LoVo (cell line): ENCODE results near the gene EPHA4.
A peak's percentile ranks its signal among the peaks of the same experiment; 100 is the strongest.
"Not testable (repeated sequence)": the region's sequence is repeated elsewhere in the genome, so short reads cannot be mapped to it uniquely, and the experiment has no call there.

Experiments used
- DNase-seq: peaks from one replicate; pipeline ENCODE4 v3.0.0-alpha.2; 2016; ENCODE audit warnings: low spot score

The EPHA4 gene

DNA sequence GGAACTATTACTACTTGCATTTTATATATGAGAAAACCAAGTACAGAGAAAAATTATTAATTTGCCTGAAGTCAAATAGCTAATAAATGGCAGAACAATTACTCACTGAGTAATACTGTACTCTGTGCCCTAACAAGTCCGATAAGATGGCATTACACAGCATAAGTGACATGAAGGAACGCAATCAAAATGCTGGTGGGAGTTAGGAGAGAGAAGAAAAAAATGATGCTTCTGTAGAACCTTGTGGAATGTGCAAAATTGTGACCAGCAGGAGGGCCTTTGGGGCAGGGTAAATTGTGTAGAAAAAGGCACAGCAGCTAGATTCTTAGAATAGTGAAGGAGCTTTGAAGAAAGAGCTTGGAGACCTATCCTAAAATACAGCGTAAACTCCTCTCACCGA lies 32.9 kb downstream of the EPHA4 start:
- DNase-seq: no peak

DNA sequence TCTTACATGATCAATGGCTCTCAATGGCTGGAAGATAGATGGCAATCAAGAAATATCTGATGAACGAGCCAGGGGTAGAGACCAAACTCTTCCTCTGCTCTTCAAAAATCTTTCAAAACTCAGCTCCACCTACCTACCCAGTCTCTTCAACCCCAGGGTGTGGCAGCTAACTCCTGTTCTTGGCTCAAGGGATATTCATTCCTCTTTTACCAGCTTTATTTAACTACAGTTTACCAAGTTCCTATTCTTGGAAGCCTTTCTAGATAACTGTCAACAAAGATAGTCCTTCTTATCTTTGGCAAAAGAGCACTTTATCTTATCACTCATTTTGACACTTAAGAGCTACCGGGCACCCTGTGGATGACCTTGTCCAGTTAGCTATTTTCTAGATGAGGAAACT lies 36.3 kb downstream of the EPHA4 start:
- DNase-seq: no peak

DNA sequence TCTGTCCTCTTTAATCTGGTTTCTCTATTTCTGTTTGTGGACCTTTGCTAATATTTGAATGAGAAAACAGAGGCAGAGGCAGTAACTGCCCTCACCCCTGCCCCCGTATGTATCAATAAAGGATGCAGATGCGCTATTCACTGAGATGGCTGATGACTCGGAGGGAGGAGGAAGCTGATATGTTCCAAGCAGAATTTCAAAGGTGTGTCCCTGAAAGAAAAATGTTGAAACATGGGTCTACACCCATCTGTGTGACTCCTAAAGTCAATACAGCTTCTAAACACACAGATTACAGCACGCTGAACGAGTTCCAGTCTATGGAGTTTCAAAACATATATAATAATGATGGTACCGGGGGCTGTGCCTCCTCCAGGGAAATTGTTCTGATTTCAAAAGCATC lies 38.8 kb downstream of the EPHA4 start:
- DNase-seq: peak; percentile 45

DNA sequence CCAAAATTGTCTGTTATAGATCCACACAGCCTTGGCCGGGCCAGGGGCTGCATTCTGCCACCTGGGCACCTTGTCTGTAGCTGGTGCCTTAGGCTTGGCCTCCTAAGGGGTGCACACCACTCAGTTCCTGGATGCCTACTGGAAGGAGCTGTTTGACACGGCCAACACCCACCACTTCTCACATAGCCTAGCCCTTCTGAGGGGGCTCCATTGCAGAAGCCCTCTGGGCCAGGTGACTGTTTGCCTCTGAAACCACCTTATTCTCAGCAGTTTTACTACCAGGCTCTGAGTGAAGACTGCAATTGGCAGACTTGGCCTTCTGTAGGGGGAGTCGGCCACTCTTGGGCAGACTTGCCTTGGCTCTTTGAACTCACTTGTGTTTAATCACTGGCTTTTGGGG lies 39.5 kb downstream of the EPHA4 start:
- DNase-seq: no peak

DNA sequence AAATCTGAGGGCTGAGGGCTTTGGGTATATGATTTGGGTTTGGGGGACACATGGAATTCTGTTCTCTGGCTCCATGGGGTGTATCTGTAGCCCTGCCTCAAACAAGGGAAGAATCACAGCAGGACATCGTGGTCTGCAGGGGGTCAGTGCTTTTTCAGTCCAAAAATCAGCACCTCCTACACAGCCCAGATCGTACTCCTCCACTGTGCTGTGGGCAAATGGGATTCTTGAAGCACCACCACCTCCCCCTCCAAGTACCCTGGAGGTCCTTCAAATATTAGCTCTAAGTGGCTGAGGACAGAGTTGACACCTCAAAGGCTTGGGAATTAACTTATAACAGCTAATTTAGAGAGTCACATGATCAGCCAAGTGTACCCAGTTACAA lies 41.5 kb downstream of the EPHA4 start:
- DNase-seq: no peak

- peak; percentile 53 for DNase-seq
Observed at GRCh38 chr2:221529943-221530652, 42.0 kb downstream of the EPHA4 start.

GRCh38 chr2:221529177-221529942 lies 42.7 kb downstream of the EPHA4 start:
- no peak for DNase-seq

GRCh38 chr2:221527776-221528309 lies 44.3 kb downstream of the EPHA4 start:
- peak; percentile 26 for DNase-seq

- no peak for DNase-seq
Observed at GRCh38 chr2:221524158-221524557, 47.9 kb downstream of the EPHA4 start.

DNA sequence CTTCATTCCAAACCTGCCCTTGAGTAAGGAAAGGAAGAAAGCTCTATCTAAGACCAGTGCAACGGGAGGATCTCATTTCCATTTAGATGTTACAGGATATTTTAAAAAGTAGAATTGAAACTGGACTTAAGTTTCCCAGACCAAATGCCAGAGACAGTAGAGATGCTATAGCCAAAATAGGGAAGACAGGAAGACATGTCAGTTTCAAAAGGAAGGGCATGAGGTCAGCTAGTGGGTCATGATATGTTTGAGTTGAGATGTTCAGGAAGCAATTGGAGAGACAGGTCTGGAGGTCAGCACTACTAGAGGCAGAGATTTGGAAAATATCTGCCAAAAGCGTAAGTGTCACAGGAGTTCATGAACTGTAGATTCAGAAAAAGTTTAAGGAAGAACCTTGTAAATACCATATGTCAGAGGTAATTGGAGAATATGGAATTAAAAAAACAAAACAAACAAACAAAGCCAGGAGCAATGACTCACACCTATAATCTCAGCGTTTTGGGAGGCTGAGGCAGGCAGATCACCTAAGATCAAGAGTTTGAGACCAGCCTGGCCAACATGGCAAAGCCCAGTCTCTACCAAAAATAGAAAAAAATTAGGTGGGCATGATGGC lies 50.8 kb downstream of the EPHA4 start:
- DNase-seq: no peak

- DNase-seq: peak; percentile 44
Observed at GRCh38 chr2:221518935-221519625, 53.0 kb downstream of the EPHA4 start.

DNA sequence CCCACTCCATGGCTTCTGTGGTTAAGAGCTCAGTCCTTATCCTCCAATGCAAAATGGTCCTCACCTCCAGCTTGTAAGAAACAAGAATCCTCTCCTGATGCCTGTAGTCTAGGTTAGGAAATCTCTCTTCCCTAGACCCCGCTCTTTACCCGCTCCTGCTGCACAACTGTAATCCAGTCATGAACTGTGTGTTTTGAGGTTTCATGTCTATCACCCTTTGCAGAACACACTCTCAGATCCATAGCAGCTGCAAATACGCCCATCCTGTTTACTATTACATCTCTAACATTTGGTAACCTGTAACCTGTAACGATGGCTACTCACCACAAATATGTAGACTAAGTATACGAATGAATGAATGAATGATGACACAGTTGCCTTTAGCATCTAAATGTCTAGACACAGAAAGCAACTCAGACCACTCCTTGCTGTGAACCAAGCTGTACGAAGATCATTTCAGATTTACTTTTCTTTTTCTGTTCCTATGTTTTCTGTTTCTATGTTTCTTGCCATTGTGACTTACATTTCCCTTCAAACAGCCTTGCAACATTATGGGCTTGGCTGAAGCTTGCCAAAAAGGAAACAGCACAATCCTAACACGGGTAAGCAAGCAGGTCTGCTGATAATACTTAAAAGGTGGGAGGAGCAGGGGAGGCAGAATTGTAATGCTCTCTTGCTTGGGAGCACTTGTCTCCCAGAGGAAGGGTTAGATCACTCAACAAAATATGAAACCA lies 53.7 kb downstream of the EPHA4 start:
- DNase-seq: no peak

- DNase-seq: peak; percentile 72
Observed at GRCh38 chr2:221517696-221518151, 54.4 kb downstream of the EPHA4 start.

DNA sequence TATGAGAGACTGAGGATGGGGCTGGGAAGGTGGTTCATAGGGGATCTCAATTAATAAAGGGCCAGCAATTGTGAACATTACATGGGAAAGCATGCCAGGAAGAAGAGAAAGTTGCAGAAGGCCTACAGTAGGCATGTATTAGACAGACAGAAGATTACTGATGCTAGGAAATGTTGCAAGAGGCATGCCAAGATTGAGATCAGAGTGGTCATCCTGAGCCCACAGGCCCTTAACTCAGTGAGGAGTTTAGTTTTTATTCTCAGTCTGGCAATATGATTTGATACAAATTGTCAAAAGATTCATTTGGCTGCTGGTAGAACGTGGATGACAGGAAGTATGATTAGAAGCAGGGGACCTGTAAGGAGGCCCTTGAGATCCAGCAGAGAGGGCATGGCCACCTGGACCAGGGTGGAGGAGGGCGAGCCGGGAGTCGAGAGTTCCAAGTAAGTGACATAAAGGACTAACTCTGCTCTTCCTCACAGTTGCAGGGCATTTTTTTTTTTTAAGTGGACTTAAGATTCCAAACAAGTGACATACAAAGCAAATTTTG lies 54.9 kb downstream of the EPHA4 start:
- DNase-seq: no peak

- no peak for DNase-seq
Observed at GRCh38 chr2:221515864-221516263, 56.2 kb downstream of the EPHA4 start.

DNA sequence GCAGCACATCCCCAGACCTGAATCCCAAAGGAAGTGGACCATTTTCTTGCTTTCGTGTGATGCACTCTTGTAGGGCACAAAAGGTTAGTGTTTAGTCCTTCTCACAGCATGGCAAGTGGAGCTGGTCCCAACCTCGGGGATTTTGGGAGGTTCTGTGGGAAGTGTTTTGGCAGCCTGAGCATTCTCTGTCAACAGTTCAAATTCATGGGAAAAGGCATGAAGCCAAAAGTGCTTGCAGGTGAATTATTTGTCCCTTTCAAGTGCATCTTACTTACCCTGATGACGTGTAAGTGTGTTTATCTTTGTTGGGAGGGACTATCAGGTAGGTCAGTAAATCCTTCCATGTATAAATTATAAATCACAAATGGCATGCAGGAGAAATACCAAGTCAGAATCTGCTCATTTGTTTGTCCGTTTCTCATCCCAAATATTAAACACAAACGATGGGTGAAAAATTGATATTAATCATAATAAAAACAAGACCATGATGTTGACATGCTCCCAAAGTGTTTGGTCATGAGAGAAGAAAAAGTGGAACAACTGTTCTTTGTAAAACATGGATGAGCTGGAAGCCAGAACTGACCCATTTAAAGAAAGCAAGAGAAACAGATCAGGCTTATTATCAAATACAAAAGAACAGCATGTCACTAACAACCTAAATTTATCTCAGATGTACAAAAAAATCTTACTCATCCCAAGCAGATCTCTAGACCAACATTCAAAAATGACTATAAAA lies 57.6 kb downstream of the EPHA4 start:
- no peak for DNase-seq

DNA sequence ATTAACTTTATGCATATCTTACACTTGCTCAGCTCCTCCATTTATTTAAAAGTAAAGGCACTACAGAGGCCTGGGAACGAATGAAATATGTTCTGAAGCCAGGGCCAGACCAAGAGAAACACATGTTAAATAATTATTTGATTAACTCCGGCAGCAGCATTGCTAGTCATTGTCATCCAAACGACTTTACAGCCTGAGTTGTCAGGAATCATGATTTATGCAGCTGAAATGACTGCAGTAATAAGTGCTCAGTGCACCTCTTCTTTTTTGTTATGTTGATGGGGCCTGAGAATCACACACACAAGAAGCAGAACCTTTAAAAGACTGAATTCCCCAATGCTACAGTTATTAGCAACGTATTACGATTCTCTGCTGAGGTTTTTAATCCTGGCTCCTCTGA lies 58.9 kb downstream of the EPHA4 start:
- DNase-seq: no peak

DNA sequence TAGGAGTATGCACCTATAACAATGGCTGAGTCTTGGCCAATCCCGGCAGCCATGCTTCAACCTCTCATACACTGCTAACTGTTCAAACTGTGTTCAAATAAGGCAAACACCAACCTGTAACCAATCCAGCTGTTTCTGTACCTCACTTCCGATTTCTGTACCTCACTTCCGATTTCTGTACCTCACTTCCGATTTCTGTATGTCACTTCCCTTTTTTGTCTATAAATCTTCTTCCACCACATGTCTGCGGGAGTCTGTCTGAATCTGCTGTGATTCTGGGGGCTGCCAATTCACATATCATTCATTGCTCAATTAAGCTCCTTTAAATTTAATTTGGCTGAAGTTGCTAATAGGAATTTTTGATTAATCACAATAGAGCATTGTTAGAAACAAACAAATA lies 60.8 kb downstream of the EPHA4 start:
- DNase-seq: not testable (repeated sequence)

DNA sequence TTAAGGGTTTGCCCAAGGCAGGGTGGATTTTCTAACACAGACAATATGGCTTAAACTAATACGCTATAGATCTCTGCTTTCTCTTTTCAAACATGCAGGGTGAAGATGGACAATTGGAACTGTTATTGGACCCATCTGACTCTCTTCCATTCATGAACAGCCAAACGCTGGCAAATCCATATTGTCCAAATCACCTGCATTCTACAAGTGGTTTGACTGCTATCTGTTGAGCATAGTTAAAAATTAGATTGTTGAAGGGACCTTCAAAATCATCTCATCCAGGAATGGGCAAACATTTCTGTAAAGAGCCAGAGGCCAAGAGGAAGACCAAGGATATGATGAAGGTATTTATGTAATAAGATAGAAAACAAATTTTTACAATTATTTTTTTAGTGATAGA lies 65.6 kb downstream of the EPHA4 start:
- no peak for DNase-seq

GRCh38 chr2:221505605-221506004 lies 66.5 kb downstream of the EPHA4 start:
- DNase-seq: no peak

DNA sequence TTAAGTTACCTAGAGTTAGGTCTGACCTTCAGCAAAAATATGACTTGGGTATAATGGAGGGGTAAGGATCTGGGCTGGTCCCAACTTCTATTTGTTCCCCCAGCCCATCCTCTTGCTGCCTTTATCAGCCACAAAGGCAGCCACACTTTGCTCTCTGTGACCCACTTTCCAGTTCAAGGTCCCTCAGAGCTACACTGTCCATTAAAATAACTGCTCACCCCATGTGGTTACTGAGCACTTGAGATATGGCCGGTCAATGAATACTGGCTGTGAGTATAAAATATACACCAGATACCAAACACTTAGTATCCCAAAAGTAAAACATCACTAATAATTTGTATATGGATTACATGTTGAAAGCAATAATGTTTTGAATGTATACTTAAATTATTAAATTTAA lies 67.2 kb downstream of the EPHA4 start:
- DNase-seq: no peak
